Neural cell (in vitro differentiated cells): ENCODE measurements around the gene CRLF2. TPM values are rescaled to one million over a fixed set of nuclear protein-coding genes. Genes with fewer than 3 reads are reported as not detected.

Source experiments
- H2AFZ ChIP-seq: fragments of 200-600, 300-800 bp; sonication (generic), shearing (Covaris generic); 2 replicates; pipeline ENCODE4 v1.6.0; 2014; ENCODE audit warnings: low read depth, mild to moderate bottlenecking, antibody characterized with exemption, low read length, moderate library complexity
- H3F3A ChIP-seq: fragments of 200-600 bp; shearing (Covaris generic); 2 replicates; pipeline ENCODE4 v1.6.1; 2016; ENCODE audit warnings: mild to moderate bottlenecking, moderate library complexity, mixed read lengths, antibody characterized with exemption, low read length; ENCODE audit not compliant: insufficient read depth, poor library complexity, severe bottlenecking
- H3K27ac ChIP-seq: fragments of 200-600, 300-800 bp; sonication (generic), shearing (Covaris generic); 2 replicates; pipeline ENCODE4 v1.5.1; 2014; ENCODE audit warnings: mild to moderate bottlenecking, low read length, moderate library complexity
- H3K27me3 ChIP-seq: fragments of 300-800, 200-600 bp; sonication (generic), shearing (Covaris generic); 2 replicates; pipeline ENCODE4 v1.6.0; 2014; ENCODE audit warnings: mild to moderate bottlenecking, low read depth, low read length, moderate library complexity; ENCODE audit not compliant: insufficient read depth
- H3K36me3 ChIP-seq: fragments of 300-800, 200-600 bp; sonication (generic), shearing (Covaris generic); 2 replicates; pipeline ENCODE4 v1.5.1; 2014; ENCODE audit warnings: mild to moderate bottlenecking, antibody characterized with exemption, low read length, moderate library complexity; ENCODE audit not compliant: insufficient read depth
- H3K4me2 ChIP-seq: fragments of 300-800, 200-600 bp; sonication (generic), shearing (Covaris generic); 2 replicates; pipeline ENCODE4 v1.6.0; 2014; ENCODE audit warnings: mild to moderate bottlenecking, low read length
- H3K4me3 ChIP-seq: fragments of 300-800, 200-600 bp; sonication (generic), shearing (Covaris generic); 2 replicates; pipeline ENCODE4 v1.5.1; 2014; ENCODE audit warnings: mild to moderate bottlenecking, low read length, moderate library complexity
- H3K79me2 ChIP-seq: fragments of 200-600 bp; shearing (Covaris generic); replicated peaks from 2 replicates; pipeline ENCODE4 v1.6.0; 2014; ENCODE audit warnings: mild to moderate bottlenecking, low read length, moderate library complexity; ENCODE audit not compliant: insufficient read depth
- H3K9ac ChIP-seq: fragments of 300-800, 200-600 bp; sonication (generic), shearing (Covaris generic); 2 replicates; pipeline ENCODE4 v1.6.1; 2016; ENCODE audit warnings: mild to moderate bottlenecking, low read length, mixed read lengths
- H3K9me2 ChIP-seq: fragments of 200-600 bp; shearing (Covaris generic); 2 replicates; pipeline ENCODE4 v1.6.1; 2016; ENCODE audit warnings: mild to moderate bottlenecking, low read length, mixed read lengths; ENCODE audit not compliant: insufficient read depth
- H3K9me3 ChIP-seq: fragments of 200-600, 300-800 bp; sonication (generic), shearing (Covaris generic); 2 replicates; pipeline ENCODE4 v1.6.1; 2016; ENCODE audit warnings: mild to moderate bottlenecking, mixed run types, low read length, moderate library complexity, mixed read lengths
- H4K20me1 ChIP-seq: fragments of 200-600 bp; shearing (Covaris generic); 2 replicates; pipeline ENCODE4 v1.6.1; 2016; ENCODE audit warnings: mild to moderate bottlenecking, mixed run types; ENCODE audit not compliant: insufficient read depth
- EP300 ChIP-seq: fragments of 450-650 bp; conservative IDR thresholded peaks from 2 replicates; pipeline ENCODE4 v1.6.1; 2014; ENCODE audit warnings: antibody characterized with exemption, mild to moderate bottlenecking, moderate library complexity; ENCODE audit not compliant: poor library complexity, severe bottlenecking
- EZH2 ChIP-seq: fragments of 200-600, 300-800 bp; shearing (Covaris generic), sonication (generic); IDR thresholded peaks from 2 replicates; pipeline ENCODE4 v1.6.1; 2014; ENCODE audit warnings: antibody characterized with exemption, low read length, borderline replicate concordance, mild to moderate bottlenecking; ENCODE audit not compliant: insufficient read depth, poor library complexity, severe bottlenecking
- MXI1 ChIP-seq: fragments of 450-650 bp; conservative IDR thresholded peaks from 2 replicates; pipeline ENCODE4 v1.6.1; 2014; ENCODE audit warnings: antibody characterized with exemption, mild to moderate bottlenecking; ENCODE audit not compliant: poor library complexity, severe bottlenecking
- POLR2AphosphoS5 ChIP-seq: IDR thresholded peaks from 2 replicates; pipeline ENCODE4 v1.6.1; 2012
- RAD21 ChIP-seq: fragments of 450-650 bp; conservative IDR thresholded peaks from 2 replicates; pipeline ENCODE4 v1.6.1; 2014; ENCODE audit warnings: antibody characterized with exemption, mild to moderate bottlenecking, moderate library complexity
- SMC3 ChIP-seq: fragments of 450-650 bp; conservative IDR thresholded peaks from 2 replicates; pipeline ENCODE4 v1.6.1; 2014; ENCODE audit warnings: antibody characterized with exemption, mild to moderate bottlenecking, moderate library complexity; ENCODE audit not compliant: poor library complexity
- TAF1 ChIP-seq: IDR thresholded peaks from 2 replicates; pipeline ENCODE4 v1.6.1; 2012; ENCODE audit warnings: low read depth
- polyA plus RNA-seq: library from polyadenylated mRNA; depleted of rRNA; stranded (reverse); fragments of >200 nt; gene quantifications from 2 replicates; pipeline ENCODE4 v1.2.3, GENCODE V29; 2014
- TF ChIP-seq, protein P1 (sequence below): fragments of 450-650 bp; IDR thresholded peaks from 2 replicates; pipeline ENCODE4 v1.5.1; 2014; ENCODE audit warnings: antibody characterized with exemption, mild to moderate bottlenecking, moderate library complexity; ENCODE audit not compliant: poor library complexity, severe bottlenecking
- TF ChIP-seq, protein P2 (sequence below): IDR thresholded peaks from 2 replicates; pipeline ENCODE4 v1.6.1; 2012; ENCODE audit warnings: borderline replicate concordance

The CRLF2 gene
- polyA plus RNA-seq, 1 donor from 2014 or later: not detected

DNA sequence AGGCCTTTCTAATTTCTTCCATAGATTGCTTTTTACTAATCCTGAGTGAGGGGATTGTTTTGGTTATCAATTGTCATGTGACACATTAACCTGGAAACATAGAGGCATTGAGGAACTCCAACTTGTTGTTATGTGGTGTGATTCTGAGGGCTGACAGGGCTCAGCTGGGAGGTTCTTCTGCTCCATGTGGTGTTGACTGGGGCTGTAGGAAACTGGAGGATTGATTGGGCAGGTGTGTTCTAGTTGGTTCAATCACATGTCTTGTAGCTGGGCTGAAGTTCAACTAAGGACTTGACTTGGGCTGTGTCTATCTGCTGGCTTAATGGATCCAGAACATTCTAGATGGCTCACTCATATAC, 10.8 kb upstream of the CRLF2 start:
- no peak for TF ChIP-seq POLR2AphosphoS5
- no peak for TF ChIP-seq MXI1
- TF ChIP-seq, protein P1, sequence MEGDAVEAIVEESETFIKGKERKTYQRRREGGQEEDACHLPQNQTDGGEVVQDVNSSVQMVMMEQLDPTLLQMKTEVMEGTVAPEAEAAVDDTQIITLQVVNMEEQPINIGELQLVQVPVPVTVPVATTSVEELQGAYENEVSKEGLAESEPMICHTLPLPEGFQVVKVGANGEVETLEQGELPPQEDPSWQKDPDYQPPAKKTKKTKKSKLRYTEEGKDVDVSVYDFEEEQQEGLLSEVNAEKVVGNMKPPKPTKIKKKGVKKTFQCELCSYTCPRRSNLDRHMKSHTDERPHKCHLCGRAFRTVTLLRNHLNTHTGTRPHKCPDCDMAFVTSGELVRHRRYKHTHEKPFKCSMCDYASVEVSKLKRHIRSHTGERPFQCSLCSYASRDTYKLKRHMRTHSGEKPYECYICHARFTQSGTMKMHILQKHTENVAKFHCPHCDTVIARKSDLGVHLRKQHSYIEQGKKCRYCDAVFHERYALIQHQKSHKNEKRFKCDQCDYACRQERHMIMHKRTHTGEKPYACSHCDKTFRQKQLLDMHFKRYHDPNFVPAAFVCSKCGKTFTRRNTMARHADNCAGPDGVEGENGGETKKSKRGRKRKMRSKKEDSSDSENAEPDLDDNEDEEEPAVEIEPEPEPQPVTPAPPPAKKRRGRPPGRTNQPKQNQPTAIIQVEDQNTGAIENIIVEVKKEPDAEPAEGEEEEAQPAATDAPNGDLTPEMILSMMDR: no peak
- TF ChIP-seq, protein P2, sequence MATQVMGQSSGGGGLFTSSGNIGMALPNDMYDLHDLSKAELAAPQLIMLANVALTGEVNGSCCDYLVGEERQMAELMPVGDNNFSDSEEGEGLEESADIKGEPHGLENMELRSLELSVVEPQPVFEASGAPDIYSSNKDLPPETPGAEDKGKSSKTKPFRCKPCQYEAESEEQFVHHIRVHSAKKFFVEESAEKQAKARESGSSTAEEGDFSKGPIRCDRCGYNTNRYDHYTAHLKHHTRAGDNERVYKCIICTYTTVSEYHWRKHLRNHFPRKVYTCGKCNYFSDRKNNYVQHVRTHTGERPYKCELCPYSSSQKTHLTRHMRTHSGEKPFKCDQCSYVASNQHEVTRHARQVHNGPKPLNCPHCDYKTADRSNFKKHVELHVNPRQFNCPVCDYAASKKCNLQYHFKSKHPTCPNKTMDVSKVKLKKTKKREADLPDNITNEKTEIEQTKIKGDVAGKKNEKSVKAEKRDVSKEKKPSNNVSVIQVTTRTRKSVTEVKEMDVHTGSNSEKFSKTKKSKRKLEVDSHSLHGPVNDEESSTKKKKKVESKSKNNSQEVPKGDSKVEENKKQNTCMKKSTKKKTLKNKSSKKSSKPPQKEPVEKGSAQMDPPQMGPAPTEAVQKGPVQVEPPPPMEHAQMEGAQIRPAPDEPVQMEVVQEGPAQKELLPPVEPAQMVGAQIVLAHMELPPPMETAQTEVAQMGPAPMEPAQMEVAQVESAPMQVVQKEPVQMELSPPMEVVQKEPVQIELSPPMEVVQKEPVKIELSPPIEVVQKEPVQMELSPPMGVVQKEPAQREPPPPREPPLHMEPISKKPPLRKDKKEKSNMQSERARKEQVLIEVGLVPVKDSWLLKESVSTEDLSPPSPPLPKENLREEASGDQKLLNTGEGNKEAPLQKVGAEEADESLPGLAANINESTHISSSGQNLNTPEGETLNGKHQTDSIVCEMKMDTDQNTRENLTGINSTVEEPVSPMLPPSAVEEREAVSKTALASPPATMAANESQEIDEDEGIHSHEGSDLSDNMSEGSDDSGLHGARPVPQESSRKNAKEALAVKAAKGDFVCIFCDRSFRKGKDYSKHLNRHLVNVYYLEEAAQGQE: no peak
- no peak for TF ChIP-seq RAD21
- TF ChIP-seq EZH2: no peak
- no peak for TF ChIP-seq SMC3
- no peak for TF ChIP-seq EP300
- no peak for TF ChIP-seq TAF1
- no peak overlapping the region for H3K4me2 ChIP-seq
- no peaks in the 10 kb centered on the region for H3K27me3 ChIP-seq
- H2AFZ ChIP-seq: no peak overlapping the region
- no peaks in the 10 kb centered on the region for H3F3A ChIP-seq
- no peak overlapping the region for H3K27ac ChIP-seq
- H3K79me2 ChIP-seq: no peaks in the 10 kb centered on the region
- H3K4me3 ChIP-seq: no peak overlapping the region
- H3K9me3 ChIP-seq: no peaks in the 10 kb centered on the region
- H3K9ac ChIP-seq: no peak overlapping the region
- H4K20me1 ChIP-seq: no peaks in the 10 kb centered on the region
- H3K9me2 ChIP-seq: no peaks in the 10 kb centered on the region
- H3K36me3 ChIP-seq: no peaks in the 10 kb centered on the region

DNA sequence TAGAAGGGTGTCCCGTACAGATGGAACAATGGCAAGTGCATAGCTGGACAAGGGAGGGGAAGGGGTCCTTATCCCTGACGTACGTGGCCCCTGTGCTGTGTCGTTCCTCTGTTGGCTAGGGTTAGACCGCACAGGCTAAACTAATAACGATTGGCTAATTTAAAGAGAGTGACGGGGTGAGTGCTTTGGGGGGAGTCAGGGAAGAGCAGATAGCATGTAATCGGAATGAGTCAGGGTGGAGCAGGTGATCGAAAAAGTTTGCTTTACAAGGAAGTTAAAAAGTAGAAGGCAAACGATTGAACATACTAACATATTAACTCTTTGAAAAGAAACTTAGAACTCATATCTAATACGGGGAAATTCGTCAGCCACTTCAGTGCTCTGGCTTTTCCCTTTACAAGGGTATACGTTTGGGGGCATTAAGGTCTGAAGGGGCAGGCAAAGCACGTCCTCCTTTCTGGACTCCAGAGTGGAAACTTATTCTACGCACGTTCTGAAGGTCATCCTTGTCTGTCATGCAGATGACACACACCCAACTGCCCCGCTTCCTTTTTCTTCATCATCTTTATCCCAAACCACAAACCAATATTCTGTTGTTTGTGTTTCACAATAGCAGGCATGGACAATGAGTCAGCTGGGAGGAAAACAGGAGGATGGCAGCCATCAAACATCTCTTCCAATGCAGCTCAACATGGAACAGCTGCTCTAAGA, 10.2 kb upstream of the CRLF2 start:
- Histone ChIP-seq H3K4me2 (no peak overlapping the region), H3K27me3 (no peaks in the 10 kb centered on the region), H3K4me3 (no peak overlapping the region), H3K27ac (no peak overlapping the region), H3K9me2 (no peaks in the 10 kb centered on the region), H3K79me2 (no peaks in the 10 kb centered on the region), H3F3A (no peaks in the 10 kb centered on the region), H2AFZ (no peak overlapping the region), H3K36me3 (no peaks in the 10 kb centered on the region), H3K9ac (no peak overlapping the region), H4K20me1 (no peaks in the 10 kb centered on the region), H3K9me3 (no peaks in the 10 kb centered on the region)
- TF ChIP-seq EZH2 (no peak), RAD21 (no peak), TAF1 (no peak), POLR2AphosphoS5 (no peak), MXI1 (no peak), EP300 (no peak), SMC3 (no peak)
- TF ChIP-seq, protein P1: no peak
- TF ChIP-seq, protein P2: no peak
